ENCODE results near the gene FANCG. TPM values are rescaled to one million over a fixed set of nuclear protein-coding genes. Genes with fewer than 3 reads are reported as not detected.

FANCG gene
- total and polyA plus RNA-seq, 2 of the 8 experiments (the other 6 are each of a cell fraction or from before 2014, with no cell fraction given) = 66.6 to 87.1 TPM

GRCh38 chr9:35054185-35054835 lies 25.4 kb downstream of the FANCG start:
- FAIRE-seq = no peak
- Histone ChIP-seq H3K4me3 (ENCODE audit: extremely low read depth in 1 of 4, insufficient read depth in 2 of 4, low read depth in 3 of 4, low read length in 4 of 4) (no peak overlapping the region), H3K36me3 (ENCODE audit: control insufficient read depth in 2 of 4, insufficient read depth in 4 of 4, low read length in 3 of 4) (peaks cover 29 to 51% (median 40%) of the 10 kb centered on the region in 4 experiments), H2BK15ac (ENCODE audit: low read length) (no peak overlapping the region), H3K23ac (ENCODE audit: insufficient read length) (no peak overlapping the region), H2BK20ac (ENCODE audit: low read length) (no peak overlapping the region), H3K9ac (replicated peaks in 1 of 4; ENCODE audit: extremely low read depth in 1 of 4, low read depth in 3 of 4, low read length in 3 of 4) (no peak overlapping the region), H4K5ac (ENCODE audit: insufficient read length, low read depth, low read length) (no peak overlapping the region), H3K18ac (ENCODE audit: extremely low read depth, low read length) (no peak overlapping the region), H4K20me1 (replicated peaks in 1 of 2; ENCODE audit: control insufficient read depth in 1 of 2, insufficient read depth in 2 of 2, low read length in 2 of 2) (peaks cover 5 to 10% of the 10 kb centered on the region in 2 experiments), H4K8ac (ENCODE audit: extremely low read depth, insufficient read depth, low read length) (no peak overlapping the region), H3K23me2 (ENCODE audit: low read depth, low read length) (no peaks in the 10 kb centered on the region), H2BK5ac (ENCODE audit: low read depth, low read length) (no peak overlapping the region), H2AFZ (ENCODE audit: low read length) (no peak overlapping the region), H2BK120ac (replicated peaks; ENCODE audit: low read depth, low read length) (no peak overlapping the region), H4K91ac (replicated peaks; ENCODE audit: insufficient read length, low read length) (no peak overlapping the region), H2AK5ac (ENCODE audit: low read depth, low read length) (no peak overlapping the region), H2BK12ac (ENCODE audit: low read depth, low read length) (no peak overlapping the region), H3K9me3 (ENCODE audit: insufficient read depth in 2 of 2, low read depth in 1 of 2, low read length in 1 of 2) (no peaks in the 10 kb centered on the region), H3K56ac (replicated peaks; ENCODE audit: insufficient read length, low read depth, low read length) (no peak overlapping the region), H3K79me1 (ENCODE audit: low read depth, low read length) (no peaks in the 10 kb centered on the region), H3K27ac (ENCODE audit: low read depth, low read length) (no peak overlapping the region), H3K4ac (replicated peaks; ENCODE audit: insufficient read length, low read depth, low read length) (no peak overlapping the region), H3K14ac (ENCODE audit: insufficient read length) (no peak overlapping the region), H3K27me3 (replicated peaks in 1 of 4; ENCODE audit: control insufficient read depth in 3 of 4, extremely low read depth in 1 of 4, insufficient read depth in 3 of 4, low read length in 3 of 4) (no peaks in the 10 kb centered on the region), H3K4me2 (ENCODE audit: insufficient read depth in 1 of 2, low read depth in 2 of 2, low read length in 2 of 2) (no peak overlapping the region), H3K4me1 (replicated peaks in 1 of 4; ENCODE audit: control insufficient read depth in 3 of 4, insufficient read depth in 4 of 4, low read length in 3 of 4) (no peaks in the 10 kb centered on the region), H3K79me2 (ENCODE audit: control insufficient read depth in 1 of 2, insufficient read depth in 2 of 2, low read length in 2 of 2) (no peaks in the 10 kb centered on the region)
- DNase-seq (ENCODE audit: low read depth in 1 of 2, low spot score in 2 of 2) = no peak
- no peak for TF ChIP-seq KDM4A (IDR thresholded peaks at IDR 0.05; ENCODE audit: low read depth, low read length, severe bottlenecking)
- no peak for TF ChIP-seq PHF8 (conservative IDR thresholded peaks at IDR 0.05; ENCODE audit: low read depth, low read length)
- TF ChIP-seq BCL11A (IDR thresholded peaks at IDR 0.05; ENCODE audit: low read depth in 2 of 2, low read length in 2 of 2) = no peak
- TF ChIP-seq SP4 (IDR thresholded peaks at IDR 0.05; ENCODE audit: low read length) = no peak
- ChIA-PET POLR2A (ENCODE audit: partially characterized antibody) (interaction anchor here (0.6 to 5.2 kb wide), 9 partner anchors 11 to 230 kb away, joined by 3 to 43 read pairs (median 4); partner anchors contain the start of genes FANCG, PIGO and VCP), CTCF (ENCODE audit: partially characterized antibody) (interaction anchor here (0.8 to 2.1 kb wide), 7 partner anchors 9 to 295 kb away, joined by 3 to 6 read pairs (median 3); no protein-coding TSS in a partner anchor)
- WGBS, 2 experiments (ENCODE audit: extremely low coverage in 1 of 2, insufficient coverage in 1 of 2, insufficient read length in 1 of 2, insufficient replicate concordance in 2 of 2, low coverage in 1 of 2, low lambda C conversion rate in 2 of 2, missing lambda C conversion rate in 1 of 2) = 59% methylated on average over 5 of the region's 5 CpGs; no CpG with 5 or more reads in 1 of the 2 experiments

Data from H1 (cell line).